Dedifferentiated amniotic fluid mesenchymal stem cell (primary cell): Measurements from ENCODE around the gene NDUFA13.
"Not testable (repeated sequence)": the region's sequence is repeated elsewhere in the genome, so short reads cannot be mapped to it uniquely, and the experiment has no call there.

Experiments
- DNase-seq: peaks from one replicate; pipeline ENCODE4 v3.0.0-alpha.2; 2016; ENCODE audit errors: extremely low spot score

Gene NDUFA13

GRCh38 chr19:19515642-19516519 lies at the start of gene NDUFA13:
NDUFA13 (plus strand) TSS chr19:19516225; CDS start chr19:19516239, 14 bp downstream.
- DNase-seq: peak; percentile 87

GRCh38 chr19:19468424-19469050 lies 47.5 kb upstream of the NDUFA13 start:
- DNase-seq: no peak

DNA sequence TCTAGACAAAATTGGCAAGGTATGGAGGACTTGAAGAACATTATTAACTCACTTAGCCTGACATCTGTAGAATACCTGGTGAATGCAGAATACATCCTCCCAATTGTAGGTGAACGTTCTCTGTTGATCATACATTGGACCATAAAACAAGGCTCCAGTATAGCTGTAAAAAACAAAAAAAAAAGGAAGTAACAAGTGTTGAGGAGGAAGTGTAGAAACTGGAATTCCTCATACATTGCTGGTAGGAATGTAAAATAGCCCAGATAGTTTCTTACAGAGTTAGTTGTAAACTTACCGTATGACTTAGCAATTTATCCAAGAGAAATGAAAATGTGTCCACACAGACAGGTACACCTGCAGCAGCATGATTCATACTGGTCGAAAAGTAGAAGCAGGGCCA lies 45.4 kb upstream of the NDUFA13 start:
- no peak for DNase-seq

GRCh38 chr19:19471682-19472081 lies 44.3 kb upstream of the NDUFA13 start:
- DNase-seq: no peak

DNA sequence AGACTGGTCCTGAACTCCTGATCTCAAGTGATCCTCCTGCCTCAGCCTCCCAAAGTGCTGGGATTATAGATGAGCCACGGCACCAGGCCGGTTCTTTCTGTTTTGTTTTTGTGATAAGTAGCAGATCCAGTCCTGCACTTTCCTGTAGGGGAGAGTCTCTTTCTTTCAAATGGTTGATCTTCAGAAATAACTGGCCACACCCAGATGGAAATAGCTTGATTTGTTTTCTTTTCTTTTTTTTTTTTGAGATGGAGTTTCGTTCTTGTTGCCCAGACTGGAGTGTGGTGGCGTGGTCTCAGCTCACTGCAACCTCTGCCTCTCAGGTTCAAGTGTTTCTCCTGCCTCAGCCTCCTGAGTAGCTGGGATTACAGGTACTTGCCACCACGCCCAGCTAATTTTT lies 43.9 kb upstream of the NDUFA13 start:
- DNase-seq: not testable (repeated sequence)

DNA sequence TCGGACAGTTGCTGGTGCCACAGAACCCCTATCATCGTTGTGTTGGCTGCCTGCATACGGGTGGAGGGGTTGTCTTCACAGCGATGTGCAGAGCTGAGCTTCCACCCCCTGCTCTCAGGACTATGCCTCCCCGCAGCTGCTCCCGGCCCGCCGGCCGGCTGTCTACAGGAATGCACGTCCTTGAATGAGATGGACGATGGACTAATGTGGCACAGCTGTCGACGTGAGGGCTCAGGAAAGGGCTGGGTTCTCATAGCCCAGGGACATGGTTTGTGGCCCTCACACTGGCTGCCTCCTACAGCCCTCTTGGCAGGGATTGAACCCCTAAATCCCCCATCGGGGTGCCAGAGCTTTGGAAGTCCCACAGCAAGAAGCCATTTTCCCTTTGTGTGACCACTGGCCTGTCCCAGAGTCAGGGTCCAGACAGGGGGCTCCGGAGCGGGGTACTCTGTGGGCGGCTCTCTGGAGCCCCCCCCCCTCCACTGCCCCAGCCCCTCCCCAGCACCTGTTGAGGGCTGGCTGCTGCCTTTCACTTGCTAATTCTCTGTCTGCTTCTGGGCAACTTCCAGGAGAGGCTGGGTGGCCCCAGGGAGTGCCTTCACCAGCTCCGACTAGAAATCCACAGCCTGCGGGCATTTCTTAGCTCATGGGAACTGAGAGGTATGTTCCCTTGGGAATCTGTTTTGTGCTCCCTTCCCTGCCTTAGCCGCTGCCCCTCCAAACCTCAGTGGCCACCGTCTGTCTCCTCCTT lies 40.8 kb upstream of the NDUFA13 start:
- no peak for DNase-seq

- DNase-seq: no peak
Observed at GRCh38 chr19:19475849-19476828, 39.9 kb upstream of the NDUFA13 start.

DNA sequence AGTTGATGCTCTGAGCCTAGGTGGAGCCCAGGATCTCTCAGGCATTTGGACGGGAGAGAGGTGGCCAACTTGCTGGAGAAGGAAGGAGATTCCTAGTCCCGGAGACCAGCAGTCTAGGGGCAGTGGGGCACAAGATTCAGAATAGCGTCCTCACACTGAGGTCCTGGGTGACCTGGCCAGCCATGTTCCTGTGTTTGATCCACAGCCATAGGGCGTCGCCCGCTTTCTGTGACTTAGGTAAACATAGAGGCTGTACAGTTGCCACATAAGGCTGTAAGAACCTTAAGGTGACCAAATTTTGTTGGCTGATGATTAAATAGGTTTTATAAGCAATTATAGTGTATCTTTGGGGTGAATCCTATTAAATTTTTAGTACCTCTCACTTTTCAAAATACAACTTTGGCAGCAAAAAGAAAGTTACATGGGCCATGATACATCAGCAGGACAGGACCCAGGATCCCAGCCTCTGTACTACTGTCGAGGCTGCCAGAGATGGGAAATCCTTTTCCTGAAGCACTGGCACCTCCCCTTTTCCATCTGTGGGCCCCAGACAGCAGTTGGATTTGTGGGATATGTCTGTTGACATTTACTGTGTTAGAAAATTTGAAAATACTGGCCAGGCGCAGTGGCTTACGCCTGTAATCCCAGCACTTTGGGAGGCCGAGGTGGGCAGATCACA lies 38.2 kb upstream of the NDUFA13 start:
- DNase-seq: no peak

DNA sequence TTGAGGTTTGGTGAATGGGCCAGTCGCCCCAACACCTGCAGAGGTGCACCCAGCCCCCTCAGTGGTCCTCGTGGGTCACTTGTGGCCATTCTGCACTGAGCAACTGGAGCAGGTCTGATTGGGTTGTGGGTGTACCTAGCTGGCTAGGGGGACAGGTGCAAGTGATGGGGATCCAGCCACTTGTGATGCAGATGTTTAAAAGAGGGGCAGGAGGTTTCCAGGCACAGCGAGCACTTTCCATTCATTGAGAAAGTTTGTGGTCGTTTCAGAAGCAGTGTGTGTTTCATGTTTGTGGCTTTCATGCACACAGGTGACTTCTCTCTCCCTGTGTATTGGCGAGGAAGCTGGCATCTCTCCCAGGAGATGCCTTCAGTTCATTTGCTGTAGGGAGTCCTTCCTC lies 35.3 kb upstream of the NDUFA13 start:
- no peak for DNase-seq

GRCh38 chr19:19482809-19483596 lies 33.0 kb upstream of the NDUFA13 start:
- DNase-seq: no peak

DNA sequence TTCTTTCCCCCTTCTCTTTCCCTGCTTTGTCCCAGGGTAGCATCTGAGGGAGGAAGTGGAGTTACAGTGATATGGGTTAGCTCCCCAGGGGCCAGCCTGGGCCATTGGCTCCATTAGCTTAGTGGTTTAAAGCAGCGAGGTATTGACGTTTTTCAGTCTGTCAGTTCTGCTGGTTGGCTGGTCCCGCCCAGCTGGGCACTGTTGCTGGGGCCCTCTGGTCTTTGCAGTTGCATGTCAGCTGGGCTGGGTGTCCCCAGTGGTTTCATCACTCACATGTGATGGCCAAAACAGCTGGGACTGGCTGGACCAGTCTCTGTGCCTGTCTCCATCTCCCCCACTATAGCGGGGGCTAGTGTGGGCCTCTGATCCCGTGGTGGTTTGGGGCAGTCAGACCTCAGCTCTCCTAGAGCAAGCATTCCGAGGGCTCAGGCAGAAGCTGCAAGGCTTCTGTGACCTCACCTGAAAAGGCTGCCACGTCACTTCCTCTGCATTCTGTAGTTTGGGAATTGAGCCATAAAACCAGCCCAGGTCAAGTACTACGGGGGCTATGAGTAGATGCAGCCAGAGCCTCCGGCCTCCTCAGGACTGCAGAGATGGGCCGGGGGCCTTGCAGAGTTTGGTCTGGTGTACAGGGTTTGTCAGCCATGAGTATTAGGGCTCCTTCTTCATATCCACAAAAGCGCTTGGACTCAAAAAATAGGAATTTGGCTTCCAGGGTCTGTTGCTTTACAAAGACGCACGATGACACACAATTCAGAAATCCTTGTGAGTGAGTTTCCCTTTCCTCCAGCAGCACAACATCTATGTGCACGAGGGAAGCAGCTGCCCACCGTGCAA lies 30.6 kb upstream of the NDUFA13 start:
- DNase-seq: no peak

DNA sequence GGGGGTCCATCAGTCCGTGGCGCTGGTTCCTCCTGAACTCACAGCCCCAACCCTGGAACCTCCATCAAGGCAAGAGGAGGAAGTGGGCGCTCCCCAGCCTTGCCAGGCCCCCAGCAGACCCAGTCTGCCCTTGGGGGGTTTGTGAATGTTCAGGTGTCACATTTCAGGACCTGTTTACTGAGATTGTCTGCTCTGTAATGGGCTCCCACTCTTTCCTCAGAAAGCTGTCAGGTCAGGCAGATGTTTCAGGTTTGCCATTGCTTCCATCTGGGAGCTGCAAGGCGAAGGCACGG lies 30.1 kb upstream of the NDUFA13 start:
- DNase-seq: no peak

- DNase-seq: no peak
Observed at GRCh38 chr19:19486343-19487076, 29.5 kb upstream of the NDUFA13 start.

DNA sequence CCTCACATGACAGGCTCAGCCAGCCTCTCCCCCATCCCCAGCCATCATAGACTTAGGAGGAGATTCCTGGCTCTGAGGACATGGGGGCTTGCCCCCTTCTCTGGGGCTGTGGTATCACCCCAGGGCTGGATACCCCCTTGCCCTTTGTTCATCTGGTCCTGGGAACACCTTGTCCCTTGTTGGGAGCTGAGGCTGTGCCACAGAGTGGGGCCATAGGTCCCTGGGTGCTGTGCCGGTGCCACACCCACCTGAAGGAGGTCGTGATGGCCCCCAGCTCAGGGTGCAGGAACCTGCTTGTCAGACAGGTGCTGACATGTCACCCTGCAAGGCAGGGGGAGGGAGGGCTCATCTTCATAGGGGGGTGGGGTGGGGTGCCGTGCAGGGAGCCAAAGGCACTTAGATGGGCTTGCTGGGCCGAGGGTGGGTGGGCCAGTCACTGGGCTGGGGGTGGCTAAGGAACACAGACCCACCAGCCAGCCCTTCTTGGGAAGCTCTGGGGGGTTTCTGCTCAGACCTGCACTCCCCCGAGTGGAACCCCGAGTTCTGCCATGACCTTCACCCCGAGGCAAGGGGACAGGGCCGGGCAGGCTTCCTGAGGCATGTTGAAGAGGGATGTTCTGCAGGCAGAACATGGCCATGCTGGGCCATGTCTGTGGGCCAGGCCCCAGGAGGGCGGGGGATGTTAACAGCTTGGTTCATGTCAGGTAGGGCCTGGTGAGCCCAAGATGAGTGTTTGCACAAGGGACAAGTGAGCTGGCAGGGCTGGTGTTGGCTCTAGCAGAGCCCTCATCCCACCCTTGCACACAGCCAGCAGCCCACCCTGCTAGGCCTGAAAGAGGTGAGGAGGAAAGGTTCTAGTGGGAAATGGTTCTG lies 28.7 kb upstream of the NDUFA13 start:
- DNase-seq: no peak

GRCh38 chr19:19487950-19488874 lies 27.8 kb upstream of the NDUFA13 start:
- no peak for DNase-seq
